ENCODE data around the gene EEFSEC. TPM values are rescaled to one million over a fixed set of nuclear protein-coding genes. Genes with fewer than 3 reads are reported as not detected.

Gene EEFSEC
- total and polyA plus RNA-seq, 4 donors = 9.8 to 20.1 (median 11.6) TPM

- no peaks in the 10 kb centered on the region for H3K27me3 ChIP-seq (ENCODE audit: control insufficient read depth in 3 of 3, insufficient read depth in 3 of 3, low read length in 2 of 3)
- WGBS, 2 donors = 88 to 90% methylated on average over 8 of the region's 8 CpGs
- H3K9me3 ChIP-seq (ENCODE audit: control insufficient read depth in 4 of 4, insufficient read depth in 3 of 4, low read length in 3 of 4) = no peaks in the 10 kb centered on the region
- H3K4me3 ChIP-seq = no peak overlapping the region
- peaks cover 0 to 6% (median 2%) of the 10 kb centered on the region in 4 donors for H3K36me3 ChIP-seq (ENCODE audit: control insufficient read depth in 4 of 4, insufficient read depth in 4 of 4, low read length in 4 of 4)
- no peak for TF ChIP-seq CTCF (IDR thresholded peaks at IDR 0.05; ENCODE audit: control extremely low read depth, extremely low read depth)
- H3K4me1 ChIP-seq (ENCODE audit: control insufficient read depth in 5 of 5, insufficient read depth in 5 of 5, low read length in 5 of 5) = peaks cover 0 to 31% (median 0%) of the 10 kb centered on the region in 5 donors
- ATAC-seq (ENCODE audit: insufficient read depth, low FRiP score) (no peak), DNase-seq (no peak)
- no peak overlapping the region for H3K9ac ChIP-seq (ENCODE audit: insufficient read depth in 1 of 2, low read length in 2 of 2)
- H3K27ac ChIP-seq (ENCODE audit: low read depth in 1 of 2, low read length in 1 of 2) = no peak overlapping the region
Measured at GRCh38 chr3:128334086-128334645, 180.9 kb downstream of the EEFSEC start.

- ATAC-seq (ENCODE audit: insufficient read depth, low FRiP score) (no peak), DNase-seq (no peak)
- no peak overlapping the region for H3K4me3 ChIP-seq
- no peaks in the 10 kb centered on the region for H3K9me3 ChIP-seq (ENCODE audit: control insufficient read depth in 4 of 4, insufficient read depth in 3 of 4, low read length in 3 of 4)
- no peaks in the 10 kb centered on the region for H3K27me3 ChIP-seq (ENCODE audit: control insufficient read depth in 3 of 3, insufficient read depth in 3 of 3, low read length in 2 of 3)
- no peak overlapping the region for H3K9ac ChIP-seq (ENCODE audit: insufficient read depth in 1 of 2, low read length in 2 of 2)
- peaks cover 0 to 6% (median 2%) of the 10 kb centered on the region in 4 donors for H3K36me3 ChIP-seq (ENCODE audit: control insufficient read depth in 4 of 4, insufficient read depth in 4 of 4, low read length in 4 of 4)
- H3K27ac ChIP-seq (ENCODE audit: low read depth in 1 of 2, low read length in 1 of 2) = no peak overlapping the region
- TF ChIP-seq CTCF (IDR thresholded peaks at IDR 0.05; ENCODE audit: control extremely low read depth, extremely low read depth) = no peak
- peaks cover 0 to 36% (median 0%) of the 10 kb centered on the region in 5 donors for H3K4me1 ChIP-seq (ENCODE audit: control insufficient read depth in 5 of 5, insufficient read depth in 5 of 5, low read length in 5 of 5)
- WGBS, 2 donors = 97 to 99% methylated on average over 3 of the region's 3 CpGs
Measured at GRCh38 chr3:128334766-128335165, 181.5 kb downstream of the EEFSEC start.

- Histone ChIP-seq H3K36me3 (ENCODE audit: control insufficient read depth in 4 of 4, insufficient read depth in 4 of 4, low read length in 4 of 4) (peaks cover 0 to 6% (median 2%) of the 10 kb centered on the region in 4 donors), H3K9me3 (ENCODE audit: control insufficient read depth in 4 of 4, insufficient read depth in 3 of 4, low read length in 3 of 4) (no peaks in the 10 kb centered on the region), H3K4me3 (no peak overlapping the region), H3K27ac (ENCODE audit: low read depth in 1 of 2, low read length in 1 of 2) (no peak overlapping the region), H3K4me1 (ENCODE audit: control insufficient read depth in 5 of 5, insufficient read depth in 5 of 5, low read length in 5 of 5) (peaks cover 0 to 36% (median 0%) of the 10 kb centered on the region in 5 donors), H3K27me3 (ENCODE audit: control insufficient read depth in 3 of 3, insufficient read depth in 3 of 3, low read length in 2 of 3) (no peaks in the 10 kb centered on the region), H3K9ac (ENCODE audit: insufficient read depth in 1 of 2, low read length in 2 of 2) (no peak overlapping the region)
- WGBS, 2 donors = 75 to 89% methylated on average over 5 of the region's 5 CpGs
- TF ChIP-seq CTCF (IDR thresholded peaks at IDR 0.05; ENCODE audit: control extremely low read depth, extremely low read depth) = no peak
- DNase-seq = peak; percentile 42 to 65 (median 60)
- no peak for ATAC-seq (ENCODE audit: insufficient read depth, low FRiP score)
Measured at GRCh38 chr3:128335621-128336296, 182.5 kb downstream of the EEFSEC start.

Measured in lung (tissue), 12 donors.